CD14-positive monocyte (primary cell): Measurements from ENCODE around the gene LPCAT4. TPM values are rescaled to one million over a fixed set of nuclear protein-coding genes. Genes with fewer than 3 reads are reported as not detected.
"Not testable (repeated sequence)": the region's sequence is repeated elsewhere in the genome, so short reads cannot be mapped to it uniquely, and the experiment has no call there.

Experiments used
- DNase-seq, 3 donors: peaks; one replicate each; pipeline ENCODE4 v3.0.0-alpha.2; 2011 to 2022
- H2AFZ ChIP-seq: 2 replicates; pipeline ENCODE4 v1.6.0; 2012; ENCODE audit warnings: mild to moderate bottlenecking, low read depth, low read length, inconsistent platforms; ENCODE audit not compliant: insufficient read depth, poor library complexity, severe bottlenecking
- H3K27ac ChIP-seq, 2 donors: 1 replicate in 1 of 2; 2 replicates in 1 of 2; pipeline ENCODE4 v1.5.1; 2012 to 2013; ENCODE audit warnings: low read length in 2 of 2, control low read depth in 1 of 2, inconsistent platforms in 1 of 2, low read depth in 1 of 2, mild to moderate bottlenecking in 1 of 2
- H3K27me3 ChIP-seq, 2 donors: one replicate each; pipeline versions ENCODE4 v1.6.0 to v1.6.1; 2011 to 2013; ENCODE audit warnings: low read length in 2 of 2; ENCODE audit not compliant: control insufficient read depth in 2 of 2, insufficient read depth in 2 of 2
- H3K36me3 ChIP-seq, 2 donors: replicated peaks in 1 of 2; 1 replicate in 1 of 2; 2 replicates in 1 of 2; pipeline versions ENCODE4 v1.5.1 to v1.6.1; 2012 to 2013; ENCODE audit warnings: low read length in 2 of 2, control low read depth in 1 of 2, inconsistent platforms in 1 of 2, mild to moderate bottlenecking in 1 of 2; ENCODE audit not compliant: insufficient read depth in 2 of 2, control insufficient read depth in 1 of 2
- H3K4me1 ChIP-seq, 2 donors: 1 replicate in 1 of 2; 2 replicates in 1 of 2; pipeline versions ENCODE4 v1.5.1 to v1.6.1; 2012 to 2013; ENCODE audit warnings: low read length in 2 of 2, control low read depth in 1 of 2, inconsistent platforms in 1 of 2, mild to moderate bottlenecking in 1 of 2, moderate library complexity in 1 of 2; ENCODE audit not compliant: insufficient read depth in 2 of 2, control insufficient read depth in 1 of 2
- H3K4me2 ChIP-seq: replicated peaks from 2 replicates; pipeline ENCODE3; 2012; ENCODE audit warnings: low read length, moderate library complexity, mild to moderate bottlenecking; ENCODE audit not compliant: poor library complexity, severe bottlenecking; ENCODE audit errors: extremely low read depth
- H3K4me3 ChIP-seq, 3 experiments: fragments of 200-600 bp in 1 of 3; sonication (generic) in 1 of 3; replicated peaks in 1 of 3; 1 replicate in 2 of 3; 2 replicates in 1 of 3; pipeline ENCODE4 v1.5.1; 2011 to 2013; ENCODE audit warnings: low read length in 3 of 3, mild to moderate bottlenecking in 3 of 3, control low read depth in 2 of 3, low read depth in 2 of 3, inconsistent platforms in 1 of 3, moderate library complexity in 1 of 3
- H3K79me2 ChIP-seq: 2 replicates; pipeline ENCODE4 v1.6.0; 2012; ENCODE audit warnings: mild to moderate bottlenecking, control low read depth, inconsistent platforms, low read length, moderate library complexity; ENCODE audit not compliant: insufficient read depth
- H3K9ac ChIP-seq: 2 replicates; pipeline ENCODE4 v1.6.0; 2017; ENCODE audit warnings: low read length, mild to moderate bottlenecking; ENCODE audit not compliant: insufficient read depth, poor library complexity, severe bottlenecking
- H3K9me3 ChIP-seq, 2 donors: replicated peaks in 1 of 2; 1 replicate in 1 of 2; 2 replicates in 1 of 2; pipeline versions ENCODE4 v1.5.1 to v1.6.1; 2012 to 2013; ENCODE audit warnings: low read length in 2 of 2, control low read depth in 1 of 2; ENCODE audit not compliant: control insufficient read depth in 1 of 2, insufficient read depth in 1 of 2
- H4K20me1 ChIP-seq: 2 replicates; pipeline ENCODE4 v1.6.0; 2012; ENCODE audit warnings: mild to moderate bottlenecking, low read length, control low read depth, moderate library complexity; ENCODE audit not compliant: insufficient read depth
- H3K27ac Mint-ChIP-seq, 7 donors: one replicate each; pipeline ENCODE4 v1.8.0; 2020; ENCODE audit warnings: mild to moderate bottlenecking in 7 of 7, mixed read lengths in 7 of 7, moderate library complexity in 6 of 7, inconsistent platforms in 2 of 7
- H3K27me3 Mint-ChIP-seq, 3 donors: one replicate each; pipeline ENCODE4 v1.8.0; 2021 to 2022; ENCODE audit warnings: low read depth in 3 of 3, mild to moderate bottlenecking in 3 of 3, mixed read lengths in 3 of 3, moderate library complexity in 3 of 3, inconsistent platforms in 1 of 3
- H3K36me3 Mint-ChIP-seq, 2 donors: one replicate each; pipeline ENCODE4 v1.8.0; 2020; ENCODE audit warnings: mixed read lengths in 2 of 2, inconsistent platforms in 1 of 2, mild to moderate bottlenecking in 1 of 2
- H3K4me1 Mint-ChIP-seq: one replicate; pipeline ENCODE4 v1.8.0; 2020; ENCODE audit warnings: mild to moderate bottlenecking, mixed read lengths
- H3K4me3 Mint-ChIP-seq, 2 donors: one replicate each; pipeline ENCODE4 v1.8.0; 2020; ENCODE audit warnings: mild to moderate bottlenecking in 2 of 2, mixed read lengths in 2 of 2, moderate library complexity in 1 of 2
- H3K9me3 Mint-ChIP-seq, 7 donors: one replicate each; pipeline ENCODE4 v1.8.0; 2020 to 2022; ENCODE audit warnings: mixed read lengths in 7 of 7, mild to moderate bottlenecking in 6 of 7, moderate library complexity in 6 of 7, inconsistent platforms in 2 of 7
- WGBS: methylation state at CpG from one replicate; pipeline ENCODE4 v1.1.5; 2013; ENCODE audit warnings: missing lambda C conversion rate; ENCODE audit not compliant: insufficient coverage; 5-methylcytosine and 5-hydroxymethylcytosine counted together
- intact Hi-C, 2 donors: fragments of 100-400 bp; cut with micrococcal nuclease; formaldehyde crosslinking; loops; one replicate each; pipeline versions ENCODE4 v1.15.0 to v1.15.1; 2023
- polyA plus RNA-seq, 3 donors: library from polyadenylated mRNA; depleted of rRNA in 1 of 3; unstranded in 2 of 3; stranded (reverse) in 1 of 3; fragments of 300-500 nt in 2 of 3; fragments of >200 nt in 1 of 3; fragmentation: Illumina TruSeq in 2 of 3; gene quantifications; 1 replicate in 2 of 3; 2 replicates in 1 of 3; pipeline ENCODE4 v1.2.3, GENCODE V29; 2012 to 2021

The LPCAT4 gene
- polyA plus RNA-seq, 3 donors = 3.3 to 39.5 (median 4.2) TPM

DNA sequence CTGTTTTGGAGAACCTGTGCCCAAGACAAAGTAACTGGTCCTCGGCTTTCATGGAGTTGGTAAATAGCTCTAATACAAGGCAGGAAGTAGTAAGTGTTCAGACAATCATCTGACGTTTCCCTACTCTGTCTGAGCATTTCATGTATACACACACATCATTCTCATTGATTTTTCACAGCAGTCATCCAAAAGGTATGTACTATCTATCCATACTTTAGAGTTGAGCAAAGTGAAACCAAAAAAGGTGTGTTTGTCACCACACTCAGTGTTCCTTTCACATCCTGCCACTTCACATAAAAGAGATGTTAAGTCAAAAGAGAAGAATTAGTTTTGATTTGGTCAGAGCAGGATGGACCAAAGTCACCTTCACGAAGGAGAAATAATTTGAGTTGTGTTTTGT is 36.9 kb upstream of the LPCAT4 start:
- H3K27ac Mint-ChIP-seq, H3K36me3 ChIP-seq, DNase-seq, H3K4me1 Mint-ChIP-seq, H3K27ac ChIP-seq, H3K9ac ChIP-seq, H3K27me3 Mint-ChIP-seq, H3K4me1 ChIP-seq, H3K4me2 ChIP-seq, H3K4me3 ChIP-seq, H3K79me2 ChIP-seq, H3K27me3 ChIP-seq, H3K4me3 Mint-ChIP-seq, H4K20me1 ChIP-seq, H2AFZ ChIP-seq, intact Hi-C loops, H3K9me3 Mint-ChIP-seq, H3K36me3 Mint-ChIP-seq, H3K9me3 ChIP-seq: not testable (repeated sequence)
- no CpG with 5 or more reads among the region's 3 CpGs for WGBS

- H3K4me3 ChIP-seq, H3K4me1 Mint-ChIP-seq, H3K27ac Mint-ChIP-seq, H3K36me3 ChIP-seq, H3K9ac ChIP-seq, H3K79me2 ChIP-seq, DNase-seq, H3K27ac ChIP-seq, H3K4me1 ChIP-seq, H4K20me1 ChIP-seq, intact Hi-C loops, H3K27me3 Mint-ChIP-seq, H3K4me2 ChIP-seq, H3K27me3 ChIP-seq, H3K4me3 Mint-ChIP-seq, H3K36me3 Mint-ChIP-seq, H3K9me3 Mint-ChIP-seq, H2AFZ ChIP-seq, H3K9me3 ChIP-seq: not testable (repeated sequence)
- no CpG with 5 or more reads among the region's 4 CpGs for whole genome bisulfite sequencing
These were observed 36.2 kb upstream of the LPCAT4 start for GRCh38 chr15:34403160-34403598.

- H3K27me3 ChIP-seq, H3K9me3 ChIP-seq, H3K9me3 Mint-ChIP-seq, H3K4me1 ChIP-seq, intact Hi-C loops, H4K20me1 ChIP-seq, DNase-seq, H2AFZ ChIP-seq, H3K9ac ChIP-seq, H3K27ac Mint-ChIP-seq, H3K27ac ChIP-seq, H3K4me1 Mint-ChIP-seq, H3K79me2 ChIP-seq, H3K4me2 ChIP-seq, H3K36me3 ChIP-seq, H3K4me3 Mint-ChIP-seq, H3K36me3 Mint-ChIP-seq, H3K27me3 Mint-ChIP-seq, H3K4me3 ChIP-seq: not testable (repeated sequence)
- no CpG with 5 or more reads among the region's 6 CpGs for WGBS
These were observed 30.8 kb upstream of the LPCAT4 start for GRCh38 chr15:34397637-34398259.

- H2AFZ ChIP-seq, H3K9me3 Mint-ChIP-seq, intact Hi-C loops, H4K20me1 ChIP-seq, H3K27ac ChIP-seq, H3K27me3 Mint-ChIP-seq, H3K4me2 ChIP-seq, H3K4me3 Mint-ChIP-seq, H3K9ac ChIP-seq, H3K27me3 ChIP-seq, H3K4me1 ChIP-seq, H3K4me1 Mint-ChIP-seq, H3K4me3 ChIP-seq, H3K36me3 ChIP-seq, H3K79me2 ChIP-seq, DNase-seq, H3K27ac Mint-ChIP-seq, H3K9me3 ChIP-seq, H3K36me3 Mint-ChIP-seq: not testable (repeated sequence)
- no CpG with 5 or more reads among the region's 2 CpGs for WGBS
These were observed 26.0 kb upstream of the LPCAT4 start for GRCh38 chr15:34392981-34393380.
